Neural cell (in vitro differentiated cells): ENCODE data around the gene RFX3. TPM values are rescaled to one million over a fixed set of nuclear protein-coding genes. Genes with fewer than 3 reads are reported as not detected.

ENCODE experiments used
- H2AFZ ChIP-seq: fragments of 200-600, 300-800 bp; sonication (generic), shearing (Covaris generic); 2 replicates; pipeline ENCODE4 v1.6.0; 2014; ENCODE audit warnings: low read depth, mild to moderate bottlenecking, antibody characterized with exemption, low read length, moderate library complexity
- H3F3A ChIP-seq: fragments of 200-600 bp; shearing (Covaris generic); 2 replicates; pipeline ENCODE4 v1.6.1; 2016; ENCODE audit warnings: mild to moderate bottlenecking, moderate library complexity, mixed read lengths, antibody characterized with exemption, low read length; ENCODE audit not compliant: insufficient read depth, poor library complexity, severe bottlenecking
- H3K27ac ChIP-seq: fragments of 200-600, 300-800 bp; sonication (generic), shearing (Covaris generic); 2 replicates; pipeline ENCODE4 v1.5.1; 2014; ENCODE audit warnings: mild to moderate bottlenecking, low read length, moderate library complexity
- H3K27me3 ChIP-seq: fragments of 300-800, 200-600 bp; sonication (generic), shearing (Covaris generic); 2 replicates; pipeline ENCODE4 v1.6.0; 2014; ENCODE audit warnings: mild to moderate bottlenecking, low read depth, low read length, moderate library complexity; ENCODE audit not compliant: insufficient read depth
- H3K36me3 ChIP-seq: fragments of 300-800, 200-600 bp; sonication (generic), shearing (Covaris generic); 2 replicates; pipeline ENCODE4 v1.5.1; 2014; ENCODE audit warnings: mild to moderate bottlenecking, antibody characterized with exemption, low read length, moderate library complexity; ENCODE audit not compliant: insufficient read depth
- H3K4me2 ChIP-seq: fragments of 300-800, 200-600 bp; sonication (generic), shearing (Covaris generic); 2 replicates; pipeline ENCODE4 v1.6.0; 2014; ENCODE audit warnings: mild to moderate bottlenecking, low read length
- H3K4me3 ChIP-seq: fragments of 300-800, 200-600 bp; sonication (generic), shearing (Covaris generic); 2 replicates; pipeline ENCODE4 v1.5.1; 2014; ENCODE audit warnings: mild to moderate bottlenecking, low read length, moderate library complexity
- H3K79me2 ChIP-seq: fragments of 200-600 bp; shearing (Covaris generic); replicated peaks from 2 replicates; pipeline ENCODE4 v1.6.0; 2014; ENCODE audit warnings: mild to moderate bottlenecking, low read length, moderate library complexity; ENCODE audit not compliant: insufficient read depth
- H3K9ac ChIP-seq: fragments of 300-800, 200-600 bp; sonication (generic), shearing (Covaris generic); 2 replicates; pipeline ENCODE4 v1.6.1; 2016; ENCODE audit warnings: mild to moderate bottlenecking, low read length, mixed read lengths
- H3K9me2 ChIP-seq: fragments of 200-600 bp; shearing (Covaris generic); 2 replicates; pipeline ENCODE4 v1.6.1; 2016; ENCODE audit warnings: mild to moderate bottlenecking, low read length, mixed read lengths; ENCODE audit not compliant: insufficient read depth
- H3K9me3 ChIP-seq: fragments of 200-600, 300-800 bp; sonication (generic), shearing (Covaris generic); 2 replicates; pipeline ENCODE4 v1.6.1; 2016; ENCODE audit warnings: mild to moderate bottlenecking, mixed run types, low read length, moderate library complexity, mixed read lengths
- H4K20me1 ChIP-seq: fragments of 200-600 bp; shearing (Covaris generic); 2 replicates; pipeline ENCODE4 v1.6.1; 2016; ENCODE audit warnings: mild to moderate bottlenecking, mixed run types; ENCODE audit not compliant: insufficient read depth
- EP300 ChIP-seq: fragments of 450-650 bp; conservative IDR thresholded peaks from 2 replicates; pipeline ENCODE4 v1.6.1; 2014; ENCODE audit warnings: antibody characterized with exemption, mild to moderate bottlenecking, moderate library complexity; ENCODE audit not compliant: poor library complexity, severe bottlenecking
- EZH2 ChIP-seq: fragments of 200-600, 300-800 bp; shearing (Covaris generic), sonication (generic); IDR thresholded peaks from 2 replicates; pipeline ENCODE4 v1.6.1; 2014; ENCODE audit warnings: antibody characterized with exemption, low read length, borderline replicate concordance, mild to moderate bottlenecking; ENCODE audit not compliant: insufficient read depth, poor library complexity, severe bottlenecking
- RAD21 ChIP-seq: fragments of 450-650 bp; conservative IDR thresholded peaks from 2 replicates; pipeline ENCODE4 v1.6.1; 2014; ENCODE audit warnings: antibody characterized with exemption, mild to moderate bottlenecking, moderate library complexity
- SMC3 ChIP-seq: fragments of 450-650 bp; conservative IDR thresholded peaks from 2 replicates; pipeline ENCODE4 v1.6.1; 2014; ENCODE audit warnings: antibody characterized with exemption, mild to moderate bottlenecking, moderate library complexity; ENCODE audit not compliant: poor library complexity
- TAF1 ChIP-seq: IDR thresholded peaks from 2 replicates; pipeline ENCODE4 v1.6.1; 2012; ENCODE audit warnings: low read depth
- polyA plus RNA-seq: library from polyadenylated mRNA; depleted of rRNA; stranded (reverse); fragments of >200 nt; gene quantifications from 2 replicates; pipeline ENCODE4 v1.2.3, GENCODE V29; 2014
- TF ChIP-seq, protein P1 (sequence below): IDR thresholded peaks from 2 replicates; pipeline ENCODE4 v1.6.1; 2012; ENCODE audit warnings: borderline replicate concordance
- TF ChIP-seq, protein P2 (sequence below): fragments of 450-650 bp; IDR thresholded peaks from 2 replicates; pipeline ENCODE4 v1.5.1; 2014; ENCODE audit warnings: antibody characterized with exemption, mild to moderate bottlenecking, moderate library complexity; ENCODE audit not compliant: poor library complexity, severe bottlenecking

The RFX3 gene
- polyA plus RNA-seq, 1 donor from 2014 or later: 27.6 TPM

DNA sequence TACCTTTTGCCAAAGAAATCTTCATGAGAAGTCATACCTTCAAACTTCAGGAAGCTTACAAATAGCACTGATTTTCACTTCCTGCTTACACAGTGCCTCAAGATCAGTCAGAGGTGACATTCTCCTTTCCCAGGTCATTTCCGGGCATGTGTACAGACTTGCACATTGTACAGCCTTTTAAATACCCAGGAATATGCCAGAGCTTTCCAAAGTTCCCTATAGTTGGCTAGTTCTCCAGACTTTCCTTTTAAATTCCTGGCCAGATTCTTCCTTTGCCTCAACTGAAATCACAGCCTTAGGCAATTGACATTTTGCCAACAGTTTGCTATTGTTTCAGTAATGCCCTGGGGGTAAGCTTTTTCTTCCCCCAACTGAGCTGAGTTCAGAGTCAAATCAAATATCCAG is 47.2 kb downstream of the RFX3 start:
- peaks cover 5% of the 10 kb centered on the region for H3F3A ChIP-seq
- H3K79me2 ChIP-seq: peaks cover 9% of the 10 kb centered on the region
- H2AFZ ChIP-seq: no peak overlapping the region
- H3K27me3 ChIP-seq: no peaks in the 10 kb centered on the region
- H3K36me3 ChIP-seq: peaks cover 6% of the 10 kb centered on the region
- no peak for TF ChIP-seq EP300
- TF ChIP-seq SMC3: no peak
- TF ChIP-seq TAF1: no peak
- TF ChIP-seq, protein P1, sequence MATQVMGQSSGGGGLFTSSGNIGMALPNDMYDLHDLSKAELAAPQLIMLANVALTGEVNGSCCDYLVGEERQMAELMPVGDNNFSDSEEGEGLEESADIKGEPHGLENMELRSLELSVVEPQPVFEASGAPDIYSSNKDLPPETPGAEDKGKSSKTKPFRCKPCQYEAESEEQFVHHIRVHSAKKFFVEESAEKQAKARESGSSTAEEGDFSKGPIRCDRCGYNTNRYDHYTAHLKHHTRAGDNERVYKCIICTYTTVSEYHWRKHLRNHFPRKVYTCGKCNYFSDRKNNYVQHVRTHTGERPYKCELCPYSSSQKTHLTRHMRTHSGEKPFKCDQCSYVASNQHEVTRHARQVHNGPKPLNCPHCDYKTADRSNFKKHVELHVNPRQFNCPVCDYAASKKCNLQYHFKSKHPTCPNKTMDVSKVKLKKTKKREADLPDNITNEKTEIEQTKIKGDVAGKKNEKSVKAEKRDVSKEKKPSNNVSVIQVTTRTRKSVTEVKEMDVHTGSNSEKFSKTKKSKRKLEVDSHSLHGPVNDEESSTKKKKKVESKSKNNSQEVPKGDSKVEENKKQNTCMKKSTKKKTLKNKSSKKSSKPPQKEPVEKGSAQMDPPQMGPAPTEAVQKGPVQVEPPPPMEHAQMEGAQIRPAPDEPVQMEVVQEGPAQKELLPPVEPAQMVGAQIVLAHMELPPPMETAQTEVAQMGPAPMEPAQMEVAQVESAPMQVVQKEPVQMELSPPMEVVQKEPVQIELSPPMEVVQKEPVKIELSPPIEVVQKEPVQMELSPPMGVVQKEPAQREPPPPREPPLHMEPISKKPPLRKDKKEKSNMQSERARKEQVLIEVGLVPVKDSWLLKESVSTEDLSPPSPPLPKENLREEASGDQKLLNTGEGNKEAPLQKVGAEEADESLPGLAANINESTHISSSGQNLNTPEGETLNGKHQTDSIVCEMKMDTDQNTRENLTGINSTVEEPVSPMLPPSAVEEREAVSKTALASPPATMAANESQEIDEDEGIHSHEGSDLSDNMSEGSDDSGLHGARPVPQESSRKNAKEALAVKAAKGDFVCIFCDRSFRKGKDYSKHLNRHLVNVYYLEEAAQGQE: no peak
- TF ChIP-seq, protein P2, sequence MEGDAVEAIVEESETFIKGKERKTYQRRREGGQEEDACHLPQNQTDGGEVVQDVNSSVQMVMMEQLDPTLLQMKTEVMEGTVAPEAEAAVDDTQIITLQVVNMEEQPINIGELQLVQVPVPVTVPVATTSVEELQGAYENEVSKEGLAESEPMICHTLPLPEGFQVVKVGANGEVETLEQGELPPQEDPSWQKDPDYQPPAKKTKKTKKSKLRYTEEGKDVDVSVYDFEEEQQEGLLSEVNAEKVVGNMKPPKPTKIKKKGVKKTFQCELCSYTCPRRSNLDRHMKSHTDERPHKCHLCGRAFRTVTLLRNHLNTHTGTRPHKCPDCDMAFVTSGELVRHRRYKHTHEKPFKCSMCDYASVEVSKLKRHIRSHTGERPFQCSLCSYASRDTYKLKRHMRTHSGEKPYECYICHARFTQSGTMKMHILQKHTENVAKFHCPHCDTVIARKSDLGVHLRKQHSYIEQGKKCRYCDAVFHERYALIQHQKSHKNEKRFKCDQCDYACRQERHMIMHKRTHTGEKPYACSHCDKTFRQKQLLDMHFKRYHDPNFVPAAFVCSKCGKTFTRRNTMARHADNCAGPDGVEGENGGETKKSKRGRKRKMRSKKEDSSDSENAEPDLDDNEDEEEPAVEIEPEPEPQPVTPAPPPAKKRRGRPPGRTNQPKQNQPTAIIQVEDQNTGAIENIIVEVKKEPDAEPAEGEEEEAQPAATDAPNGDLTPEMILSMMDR: no peak
- H3K4me2 ChIP-seq: no peak overlapping the region
- H3K9me3 ChIP-seq: no peaks in the 10 kb centered on the region
- no peaks in the 10 kb centered on the region for H4K20me1 ChIP-seq
- no peak overlapping the region for H3K27ac ChIP-seq
- no peak overlapping the region for H3K4me3 ChIP-seq
- no peak overlapping the region for H3K9ac ChIP-seq
- no peaks in the 10 kb centered on the region for H3K9me2 ChIP-seq

DNA sequence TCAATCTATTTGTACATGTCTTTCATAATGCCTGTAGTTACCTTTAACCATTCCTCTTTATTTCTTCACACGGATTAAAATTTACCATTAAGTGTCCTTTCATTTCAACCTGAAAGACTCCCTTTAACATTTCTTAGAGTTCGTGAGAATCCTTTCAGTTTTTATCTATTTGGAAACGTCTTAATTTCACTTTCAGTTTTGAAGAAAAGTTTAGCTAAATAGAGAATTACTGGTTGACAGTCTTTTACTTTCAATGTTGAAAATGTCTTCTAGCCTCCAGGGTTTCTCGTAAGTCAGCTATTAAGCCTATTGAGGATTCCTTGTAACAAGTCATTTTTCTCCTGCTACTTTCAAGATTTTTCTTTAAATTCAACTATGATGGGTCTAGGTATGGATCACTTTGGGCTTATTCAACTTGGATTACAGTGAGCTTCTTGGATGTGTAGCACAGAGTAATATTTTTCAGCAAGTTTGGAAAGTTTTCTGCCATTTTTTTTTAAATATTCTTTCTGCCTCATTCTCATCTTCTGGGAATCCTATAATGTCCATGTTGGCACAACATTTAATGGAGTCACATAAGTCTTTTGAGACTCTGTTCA is 48.5 kb downstream of the RFX3 start:
- Histone ChIP-seq H3F3A (peaks cover 3% of the 10 kb centered on the region), H3K9me3 (no peaks in the 10 kb centered on the region), H2AFZ (no peak overlapping the region), H3K27me3 (no peaks in the 10 kb centered on the region), H3K9ac (no peak overlapping the region), H3K36me3 (peaks cover 6% of the 10 kb centered on the region), H3K9me2 (no peaks in the 10 kb centered on the region), H3K27ac (no peak overlapping the region), H3K79me2 (peaks cover 9% of the 10 kb centered on the region), H3K4me3 (no peak overlapping the region), H3K4me2 (no peak overlapping the region), H4K20me1 (no peaks in the 10 kb centered on the region)
- TF ChIP-seq EZH2 (no peak), EP300 (no peak), RAD21 (no peak)
- TF ChIP-seq, protein P1: no peak
- TF ChIP-seq, protein P2: no peak
